NCI-H345 treated with DMSO at 0.1 percent for 48 hours (cell line): ENCODE data around the gene LUZP4.
"Not testable (repeated sequence)": the region's sequence is repeated elsewhere in the genome, so short reads cannot be mapped to it uniquely, and the experiment has no call there.

Source experiments
- DNase-seq: peaks from one replicate; lab custom pipeline; 2025; ENCODE audit not compliant: unreplicated experiment; lab: John Stamatoyannopoulos, UW

The LUZP4 gene

GRCh38 chrX:115333446-115333845 is 43.9 kb downstream of the LUZP4 start:
- no peak for DNase-seq

GRCh38 chrX:115337491-115338144 is 48.1 kb downstream of the LUZP4 start:
- no peak for DNase-seq

- DNase-seq, result no peak
Measured at GRCh38 chrX:115339441-115340025, 50.0 kb downstream of the LUZP4 start.

GRCh38 chrX:115341421-115341820 is 51.9 kb downstream of the LUZP4 start:
- no peak for DNase-seq

- peak; percentile 84 for DNase-seq
Measured at GRCh38 chrX:115344885-115345614, 55.5 kb downstream of the LUZP4 start.

- DNase-seq, result no peak
Measured at GRCh38 chrX:115345615-115346014, 56.1 kb downstream of the LUZP4 start.

GRCh38 chrX:115346738-115347137 is 57.2 kb downstream of the LUZP4 start:
- not testable (repeated sequence) for DNase-seq

GRCh38 chrX:115348446-115349225 is 59.1 kb downstream of the LUZP4 start:
- DNase-seq, result no peak

GRCh38 chrX:115350711-115351381 is 61.3 kb downstream of the LUZP4 start:
- DNase-seq, result peak; percentile 37

GRCh38 chrX:115356369-115356768 is 66.9 kb downstream of the LUZP4 start:
- no peak for DNase-seq
